Brain microvascular endothelial cell (primary cell): ENCODE results near the gene RRP1.

Experiments used
- DNase-seq: peaks from one replicate; pipeline ENCODE4 v3.0.0-alpha.2; 2020
- H3K27ac ChIP-seq: fragments of 250-450 bp; sonication (Bioruptor Pico); 2 replicates; pipeline ENCODE4 v1.5.1; 2020; ENCODE audit warnings: mild to moderate bottlenecking, moderate library complexity
- H3K27me3 ChIP-seq: fragments of 250-450 bp; sonication (Bioruptor Pico); replicated peaks from 2 replicates; pipeline ENCODE4 v1.5.1; 2020; ENCODE audit warnings: mild to moderate bottlenecking
- H3K36me3 ChIP-seq: fragments of 250-450 bp; sonication (Bioruptor Pico); replicated peaks from 2 replicates; pipeline ENCODE4 v1.5.1; 2020; ENCODE audit warnings: mild to moderate bottlenecking
- H3K4me3 ChIP-seq: 2 replicates; pipeline ENCODE4 v1.5.1; 2011; ENCODE audit warnings: low read depth, mild to moderate bottlenecking, control low read depth, low read length, moderate library complexity
- CTCF ChIP-seq: IDR thresholded peaks from 2 replicates; pipeline ENCODE4 v1.5.1; 2011; ENCODE audit warnings: low read depth, mild to moderate bottlenecking, moderate library complexity, low read length, control low read depth, inconsistent platforms; ENCODE audit errors: missing control alignments
- in situ Hi-C: cut with HindIII; loops from 2 replicates; pipeline ENCODE4 v1.10.0; 2017; ENCODE audit warnings: low sequenced_read_pairs, low pct_ligation_motif_present

Gene RRP1

GRCh38 chr21:43783098-43783700 is 6.2 kb upstream of the RRP1 start:
- Histone ChIP-seq H3K27me3 (no peaks in the 10 kb centered on the region), H3K27ac (no peak overlapping the region), H3K36me3 (no peaks in the 10 kb centered on the region), H3K4me3 (no peak overlapping the region)
- no peak for TF ChIP-seq CTCF
- DNase-seq, result no peak
- in situ Hi-C loops, result no loop called here

- in situ Hi-C loops, result no loop called here
- DNase-seq, result no peak
- no peak for TF ChIP-seq CTCF
- no peaks in the 10 kb centered on the region for H3K27me3 ChIP-seq
- H3K4me3 ChIP-seq, result no peak overlapping the region
- H3K36me3 ChIP-seq, result no peaks in the 10 kb centered on the region
- H3K27ac ChIP-seq, result no peak overlapping the region
Measured at GRCh38 chr21:43785134-43785533, 4.2 kb upstream of the RRP1 start.

GRCh38 chr21:43786300-43786806 is 3.0 kb upstream of the RRP1 start:
- H3K27ac ChIP-seq, result no peak overlapping the region
- H3K27me3 ChIP-seq, result no peaks in the 10 kb centered on the region
- DNase-seq, result no peak
- no peaks in the 10 kb centered on the region for H3K36me3 ChIP-seq
- no peak for TF ChIP-seq CTCF
- H3K4me3 ChIP-seq, result no peak overlapping the region
- in situ Hi-C loops, result no loop called here

- Histone ChIP-seq H3K27ac (no peak overlapping the region), H3K36me3 (peaks cover 3% of the 10 kb centered on the region), H3K27me3 (no peaks in the 10 kb centered on the region), H3K4me3 (no peak overlapping the region)
- no peak for DNase-seq
- no peak for TF ChIP-seq CTCF
- in situ Hi-C loops, result no loop called here
Measured at GRCh38 chr21:43786807-43787440, 2.5 kb upstream of the RRP1 start.

- H3K36me3 ChIP-seq, result peaks cover 24% of the 10 kb centered on the region
- in situ Hi-C loops, result no loop called here
- no peak for TF ChIP-seq CTCF
- H3K4me3 ChIP-seq, result peak overlapping the region; percentile 97
- no peaks in the 10 kb centered on the region for H3K27me3 ChIP-seq
- DNase-seq, result no peak
- peak overlapping the region; percentile 82 for H3K27ac ChIP-seq
Measured at GRCh38 chr21:43790010-43790524, 690 bp downstream of the RRP1 start.

GRCh38 chr21:43792406-43792805 is 3.0 kb downstream of the RRP1 start:
- TF ChIP-seq CTCF, result no peak
- no peaks in the 10 kb centered on the region for H3K27me3 ChIP-seq
- H3K4me3 ChIP-seq, result no peak overlapping the region
- H3K27ac ChIP-seq, result no peak overlapping the region
- H3K36me3 ChIP-seq, result peaks cover 44% of the 10 kb centered on the region
- DNase-seq, result no peak
- in situ Hi-C loops, result no loop called here
